ENCODE measurements around the gene RPS2.
"Not testable (repeated sequence)": the region's sequence is repeated elsewhere in the genome, so short reads cannot be mapped to it uniquely, and the experiment has no call there.

Gene RPS2

GRCh38 chr16:1941162-1942046 is 23.2 kb downstream of the RPS2 start:
- DNase-seq (ENCODE audit: low read depth) = no peak

GRCh38 chr16:1940273-1941161 is 24.1 kb downstream of the RPS2 start:
- DNase-seq (ENCODE audit: low read depth) = no peak

GRCh38 chr16:1939833-1940232 is 24.8 kb downstream of the RPS2 start:
- DNase-seq (ENCODE audit: low read depth) = not testable (repeated sequence)

- no peak for DNase-seq (ENCODE audit: low read depth)
Measured at GRCh38 chr16:1938910-1939309, 25.7 kb downstream of the RPS2 start.

GRCh38 chr16:1938316-1938715 is 26.3 kb downstream of the RPS2 start:
- no peak for DNase-seq (ENCODE audit: low read depth)

GRCh38 chr16:1936945-1937479 is 27.6 kb downstream of the RPS2 start:
- no peak for DNase-seq (ENCODE audit: low read depth)

- DNase-seq (ENCODE audit: low read depth) = no peak
Measured at GRCh38 chr16:1933097-1933661, 31.4 kb downstream of the RPS2 start.

GRCh38 chr16:1932050-1933028 is 32.3 kb downstream of the RPS2 start:
- no peak for DNase-seq (ENCODE audit: low read depth)

GRCh38 chr16:1930338-1930720 is 34.3 kb downstream of the RPS2 start:
- DNase-seq (ENCODE audit: low read depth) = no peak

- DNase-seq (ENCODE audit: low read depth) = peak; percentile 91
Measured at GRCh38 chr16:1929578-1930337, 34.9 kb downstream of the RPS2 start.

GRCh38 chr16:1929105-1929504 is 35.5 kb downstream of the RPS2 start:
- no peak for DNase-seq (ENCODE audit: low read depth)

GRCh38 chr16:1926271-1926670 is 38.4 kb downstream of the RPS2 start:
- DNase-seq (ENCODE audit: low read depth) = no peak

GRCh38 chr16:1924095-1924494 is 40.5 kb downstream of the RPS2 start:
- no peak for DNase-seq (ENCODE audit: low read depth)

- no peak for DNase-seq (ENCODE audit: low read depth)
Measured at GRCh38 chr16:1923299-1924034, 41.2 kb downstream of the RPS2 start.

- no peak for DNase-seq (ENCODE audit: low read depth)
Measured at GRCh38 chr16:1922357-1922756, 42.3 kb downstream of the RPS2 start.

GRCh38 chr16:1920727-1921171 is 43.9 kb downstream of the RPS2 start:
- DNase-seq (ENCODE audit: low read depth) = no peak

GRCh38 chr16:1920122-1920521 is 44.5 kb downstream of the RPS2 start:
- not testable (repeated sequence) for DNase-seq (ENCODE audit: low read depth)

- no peak for DNase-seq (ENCODE audit: low read depth)
Measured at GRCh38 chr16:1919327-1919998, 45.2 kb downstream of the RPS2 start.
